ENCODE data around the gene EIF2B5. TPM values are rescaled to one million over a fixed set of nuclear protein-coding genes. Genes with fewer than 3 reads are reported as not detected.
A peak's percentile ranks its signal among the peaks of the same experiment; 100 is the strongest.
"Not testable (repeated sequence)": the region's sequence is repeated elsewhere in the genome, so short reads cannot be mapped to it uniquely, and the experiment has no call there.

Gene EIF2B5
- total RNA-seq, 1 experiment from 2014 or later = 66.4 TPM

GRCh38 chr3:184142199-184142598, 7.0 kb downstream of the EIF2B5 start:
- no peak for DNase-seq (ENCODE audit: low read depth, low spot score)
- in situ Hi-C loops (cut with HindIII; ENCODE audit: low pct_unique_long_range_greater_than_20kb, low sequenced_read_pairs) = no loop called here

- in situ Hi-C loops (cut with HindIII; ENCODE audit: low pct_unique_long_range_greater_than_20kb, low sequenced_read_pairs) = no loop called here
- DNase-seq (ENCODE audit: low read depth, low spot score) = no peak
Measured at GRCh38 chr3:184143327-184143726, 8.2 kb downstream of the EIF2B5 start.

- in situ Hi-C loops (cut with HindIII; ENCODE audit: low pct_unique_long_range_greater_than_20kb, low sequenced_read_pairs) = no loop called here
Measured at GRCh38 chr3:184144505-184144904, 9.3 kb downstream of the EIF2B5 start.

GRCh38 chr3:184145111-184145524, 10.0 kb downstream of the EIF2B5 start:
- in situ Hi-C loops (cut with HindIII; ENCODE audit: low pct_unique_long_range_greater_than_20kb, low sequenced_read_pairs) = no loop called here
- DNase-seq (ENCODE audit: low read depth, low spot score) = peak; percentile 59

More at GRCh38 chr3:184144505-184144904, 9.3 kb downstream of the EIF2B5 start:
- no peak for DNase-seq (ENCODE audit: low read depth, low spot score)

GRCh38 chr3:184145751-184146270, 10.7 kb downstream of the EIF2B5 start:
- DNase-seq (ENCODE audit: low read depth, low spot score) = no peak
- in situ Hi-C loops (cut with HindIII; ENCODE audit: low pct_unique_long_range_greater_than_20kb, low sequenced_read_pairs) = no loop called here

GRCh38 chr3:184148076-184148475, 12.9 kb downstream of the EIF2B5 start:
- in situ Hi-C loops (cut with HindIII; ENCODE audit: low pct_unique_long_range_greater_than_20kb, low sequenced_read_pairs) = no loop called here

GRCh38 chr3:184149123-184149522, 14.0 kb downstream of the EIF2B5 start:
- in situ Hi-C loops (cut with HindIII; ENCODE audit: low pct_unique_long_range_greater_than_20kb, low sequenced_read_pairs) = no loop called here
- no peak for DNase-seq (ENCODE audit: low read depth, low spot score)

More at GRCh38 chr3:184148076-184148475, 12.9 kb downstream of the EIF2B5 start:
- no peak for DNase-seq (ENCODE audit: low read depth, low spot score)

- in situ Hi-C loops (cut with HindIII; ENCODE audit: low pct_unique_long_range_greater_than_20kb, low sequenced_read_pairs) = not testable (repeated sequence)
Measured at GRCh38 chr3:184149770-184150169, 14.6 kb downstream of the EIF2B5 start.

GRCh38 chr3:184154885-184155643, 19.9 kb downstream of the EIF2B5 start, which contains the start of gene DVL3:
Gene DVL3, plus strand, starts transcription at chr3:184155377. Its CDS starts 259 bp downstream, at chr3:184155636.
- DNase-seq (ENCODE audit: low read depth, low spot score) = peak; percentile 61
- in situ Hi-C loops (cut with HindIII; ENCODE audit: low pct_unique_long_range_greater_than_20kb, low sequenced_read_pairs) = no loop called here

More at GRCh38 chr3:184149770-184150169, 14.6 kb downstream of the EIF2B5 start:
- DNase-seq (ENCODE audit: low read depth, low spot score) = peak; percentile 71

- in situ Hi-C loops (cut with HindIII; ENCODE audit: low pct_unique_long_range_greater_than_20kb, low sequenced_read_pairs) = no loop called here
- DNase-seq (ENCODE audit: low read depth, low spot score) = peak; percentile 14
Measured at GRCh38 chr3:184155644-184156521, 20.7 kb downstream of the EIF2B5 start.

- peak; percentile 38 for DNase-seq (ENCODE audit: low read depth, low spot score)
- in situ Hi-C loops (cut with HindIII; ENCODE audit: low pct_unique_long_range_greater_than_20kb, low sequenced_read_pairs) = no loop called here
Measured at GRCh38 chr3:184156522-184156955, 21.4 kb downstream of the EIF2B5 start.

GRCh38 chr3:184157206-184157605, 22.0 kb downstream of the EIF2B5 start:
- DNase-seq (ENCODE audit: low read depth, low spot score) = no peak
- in situ Hi-C loops (cut with HindIII; ENCODE audit: low pct_unique_long_range_greater_than_20kb, low sequenced_read_pairs) = no loop called here

GRCh38 chr3:184158404-184158803, 23.2 kb downstream of the EIF2B5 start:
- in situ Hi-C loops (cut with HindIII; ENCODE audit: low pct_unique_long_range_greater_than_20kb, low sequenced_read_pairs) = no loop called here
- DNase-seq (ENCODE audit: low read depth, low spot score) = no peak

- in situ Hi-C loops (cut with HindIII; ENCODE audit: low pct_unique_long_range_greater_than_20kb, low sequenced_read_pairs) = no loop called here
- no peak for DNase-seq (ENCODE audit: low read depth, low spot score)
Measured at GRCh38 chr3:184160456-184160855, 25.3 kb downstream of the EIF2B5 start.

- in situ Hi-C loops (cut with HindIII; ENCODE audit: low pct_unique_long_range_greater_than_20kb, low sequenced_read_pairs); DNase-seq (ENCODE audit: low read depth, low spot score): not testable (repeated sequence)
Measured at GRCh38 chr3:184162571-184163070, 27.5 kb downstream of the EIF2B5 start.

GRCh38 chr3:184164648-184165330, 29.6 kb downstream of the EIF2B5 start:
- DNase-seq (ENCODE audit: low read depth, low spot score) = no peak
- in situ Hi-C loops (cut with HindIII; ENCODE audit: low pct_unique_long_range_greater_than_20kb, low sequenced_read_pairs) = no loop called here

GRCh38 chr3:184165543-184165942, 30.4 kb downstream of the EIF2B5 start:
- DNase-seq (ENCODE audit: low read depth, low spot score) = no peak
- in situ Hi-C loops (cut with HindIII; ENCODE audit: low pct_unique_long_range_greater_than_20kb, low sequenced_read_pairs) = no loop called here
